CD1c-positive myeloid dendritic cell (primary cell): Measurements from ENCODE around the gene ZNF486.
"Not testable (repeated sequence)": the region's sequence is repeated elsewhere in the genome, so short reads cannot be mapped to it uniquely, and the experiment has no call there.

Experiments used
- DNase-seq: peaks from one replicate; pipeline ENCODE4 v3.0.0-alpha.2; 2016; ENCODE audit errors: extremely low spot score

ZNF486 gene

DNA sequence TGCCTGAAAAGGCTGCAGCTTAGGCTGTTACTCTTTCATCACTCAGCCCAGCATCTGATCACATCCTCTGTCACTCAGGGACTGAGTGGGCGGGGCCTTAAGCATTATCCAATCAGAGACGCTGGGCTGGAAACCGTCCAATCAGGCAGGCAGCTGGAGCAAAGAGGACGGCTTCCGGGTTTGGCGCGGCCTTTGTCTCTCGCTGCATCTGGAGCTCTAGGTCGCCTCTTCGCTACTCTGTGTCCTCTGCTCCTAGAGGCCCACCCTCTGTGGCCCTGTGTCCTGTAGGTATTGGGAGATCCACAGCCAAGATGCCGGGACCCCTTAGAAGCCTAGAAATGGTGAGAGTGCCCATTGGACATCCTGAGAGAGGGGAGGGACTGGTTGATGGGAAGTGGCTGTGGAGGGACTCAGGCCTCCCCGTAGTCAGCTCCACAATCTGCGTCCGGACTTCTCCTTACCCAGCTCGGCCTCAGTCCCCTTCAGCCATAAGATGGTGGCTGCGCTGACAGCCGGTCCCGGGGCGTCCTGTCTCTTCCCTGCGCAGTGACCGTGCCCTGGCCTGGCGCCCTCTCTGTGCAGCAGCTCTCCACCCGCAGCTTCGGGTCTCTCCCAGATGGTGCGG, at the start of gene ZNF486:
Gene ZNF486, plus strand, starts transcription at position 195 of the 625 bp plus-strand sequence. Its CDS starts 117 bp downstream, at position 312.
- DNase-seq, result peak; percentile 96

DNA sequence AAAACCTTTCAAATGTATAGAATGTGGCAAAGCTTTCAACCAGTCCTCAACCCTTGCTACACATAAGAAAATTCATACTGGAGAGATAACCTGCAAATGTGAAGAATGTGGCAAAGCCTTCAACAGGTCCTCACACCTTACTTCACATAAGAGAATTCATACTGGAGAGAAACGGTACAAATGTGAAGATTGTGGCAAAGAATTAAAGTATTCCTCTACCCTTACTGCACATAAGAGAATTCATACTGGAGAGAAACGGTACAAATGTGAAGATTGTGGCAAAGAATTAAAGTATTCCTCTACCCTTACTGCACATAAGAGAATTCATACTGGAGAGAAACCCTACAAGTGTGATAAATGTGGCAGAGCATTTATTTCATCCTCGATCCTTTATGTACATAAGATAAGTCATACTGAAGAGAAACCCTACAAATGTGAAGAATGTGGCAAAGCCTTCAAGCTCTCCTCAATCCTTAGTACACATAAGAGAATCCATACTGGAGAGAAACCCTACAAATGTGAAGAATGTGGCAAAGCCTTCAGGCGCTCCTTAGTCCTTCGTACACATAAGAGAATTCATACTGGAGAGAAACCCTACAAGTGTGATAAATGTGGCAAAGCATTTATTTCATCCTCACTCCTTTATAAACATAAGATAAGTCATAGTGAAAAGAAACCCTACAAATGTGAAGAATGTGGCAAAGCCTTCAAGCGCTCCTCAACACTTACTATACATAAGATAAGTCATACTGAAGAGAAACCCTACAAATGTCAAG, 48.8 kb upstream of the ZNF486 start:
- not testable (repeated sequence) for DNase-seq

DNA sequence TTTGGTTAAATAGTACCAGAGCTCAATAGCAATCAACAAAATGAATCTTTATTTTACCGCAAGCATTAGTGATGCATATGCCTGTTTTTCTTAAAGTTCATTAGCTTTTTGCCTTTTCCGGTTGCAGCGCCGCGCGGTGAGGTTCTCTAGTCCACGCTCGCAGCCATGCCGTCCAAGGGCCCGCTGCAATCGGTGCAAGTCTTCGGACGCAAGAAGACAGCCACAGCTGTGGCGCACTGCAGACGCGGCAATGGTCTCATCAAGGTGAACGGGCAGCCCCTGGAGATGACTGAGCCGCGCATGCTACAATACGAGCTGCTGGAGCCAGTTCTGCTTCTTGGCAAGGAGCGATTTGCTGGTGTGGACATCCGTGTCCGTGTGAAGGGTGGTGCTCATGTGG, 42.1 kb upstream of the ZNF486 start:
- no peak for DNase-seq

DNA sequence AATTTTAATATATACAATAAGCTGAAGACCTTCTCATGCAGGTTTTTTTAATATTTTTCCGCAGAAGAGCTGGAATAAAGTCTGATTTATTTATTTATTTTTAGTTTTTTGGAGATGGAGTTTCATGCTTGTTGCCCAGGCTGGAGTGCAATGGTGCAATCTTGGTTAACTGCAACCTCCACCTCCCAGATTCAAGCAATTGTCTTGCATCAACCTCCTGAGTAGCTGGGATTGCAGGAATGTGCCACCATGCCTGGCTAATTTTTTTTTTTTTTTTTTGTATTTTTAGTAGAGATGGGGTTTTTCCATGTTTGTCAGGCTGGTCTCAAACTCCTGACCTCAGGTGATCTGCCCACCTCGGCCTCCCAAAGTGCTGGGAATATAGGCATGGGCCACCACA, 34.1 kb upstream of the ZNF486 start:
- not testable (repeated sequence) for DNase-seq

DNA sequence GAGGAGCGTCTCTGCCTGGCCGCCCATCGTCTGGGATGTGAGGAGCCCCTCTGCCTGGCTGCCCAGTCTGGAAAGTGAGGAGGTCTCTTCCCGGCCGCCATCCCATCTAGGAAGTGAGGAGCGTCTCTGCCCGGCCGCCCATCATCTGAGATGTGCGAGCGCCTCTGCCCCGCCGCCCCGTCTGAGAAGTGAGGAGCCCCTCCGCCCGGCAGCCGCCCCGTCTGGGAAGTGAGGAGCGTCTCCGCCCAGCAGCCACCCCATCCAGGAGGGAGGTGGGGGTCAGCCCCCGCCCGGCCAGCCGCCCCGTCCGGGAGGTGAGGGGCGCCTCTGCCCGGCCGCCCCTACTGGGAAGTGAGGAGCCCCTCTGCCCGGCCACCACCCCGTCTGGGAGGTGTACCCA, 29.3 kb upstream of the ZNF486 start:
- DNase-seq, result not testable (repeated sequence)

DNA sequence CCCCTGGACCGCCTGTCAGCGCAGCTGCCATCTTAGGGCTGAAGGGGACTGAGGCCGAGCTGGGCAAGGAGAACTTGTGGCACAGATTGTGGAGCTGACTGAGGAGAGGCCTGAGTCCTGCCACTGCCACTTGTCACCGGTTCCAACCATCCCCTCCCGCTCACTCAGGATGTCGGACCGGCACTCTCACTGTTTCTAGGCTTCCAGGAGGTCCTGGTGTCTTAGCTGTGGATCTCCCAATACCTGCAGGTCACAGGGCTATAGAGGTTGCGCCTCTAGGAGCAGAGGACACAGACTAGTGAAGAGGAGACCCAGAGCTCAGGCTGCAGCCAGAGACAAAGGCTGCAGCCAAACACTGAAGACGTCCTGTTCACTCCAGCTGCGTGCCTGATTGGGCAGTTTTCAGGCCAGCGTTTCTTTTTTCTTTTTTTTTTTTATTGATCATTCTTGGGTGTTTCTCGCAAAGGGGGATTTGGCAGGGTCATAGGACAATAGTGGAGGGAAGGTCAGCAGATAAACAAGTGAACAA, 15.3 kb upstream of the ZNF486 start:
- DNase-seq, result no peak

DNA sequence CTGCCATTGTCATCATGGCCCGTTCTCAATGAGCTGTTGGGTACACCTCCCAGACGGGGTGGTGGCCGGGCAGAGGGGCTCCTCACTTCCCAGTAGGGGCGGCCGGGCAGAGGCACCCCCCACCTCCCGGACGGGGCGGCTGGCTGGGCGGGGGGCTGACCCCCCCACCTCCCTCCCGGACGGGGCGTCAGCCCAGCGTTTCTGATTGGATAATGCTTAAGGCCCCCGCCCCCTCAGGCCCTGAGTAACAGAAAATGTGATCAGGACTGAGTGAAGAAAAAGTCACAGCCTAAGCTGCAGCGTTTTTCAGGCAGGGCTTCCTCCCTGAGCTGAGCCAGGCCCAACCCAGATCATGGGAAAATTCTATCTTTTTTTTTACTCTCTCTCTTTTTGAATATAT, 14.5 kb upstream of the ZNF486 start:
- DNase-seq, result not testable (repeated sequence)

DNA sequence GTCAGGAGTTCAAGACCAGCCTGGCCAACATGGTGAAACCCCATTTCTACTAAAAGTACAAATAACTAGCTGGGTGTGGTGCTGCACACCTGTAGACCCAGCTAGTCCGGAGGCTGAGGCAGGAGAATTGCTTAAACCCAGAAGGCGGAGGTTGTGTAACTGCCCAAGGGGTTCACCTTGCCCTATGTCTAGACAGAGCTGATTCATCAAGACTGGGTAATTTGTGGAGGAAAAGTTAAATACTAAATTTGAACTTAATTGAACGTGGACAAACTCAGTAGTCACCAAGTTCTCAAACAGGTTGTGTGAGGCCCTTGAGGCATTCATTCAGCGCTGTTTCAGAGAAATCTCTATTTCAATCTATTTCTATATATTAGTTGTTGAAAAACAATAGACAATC, 13.7 kb upstream of the ZNF486 start:
- DNase-seq, result no peak

DNA sequence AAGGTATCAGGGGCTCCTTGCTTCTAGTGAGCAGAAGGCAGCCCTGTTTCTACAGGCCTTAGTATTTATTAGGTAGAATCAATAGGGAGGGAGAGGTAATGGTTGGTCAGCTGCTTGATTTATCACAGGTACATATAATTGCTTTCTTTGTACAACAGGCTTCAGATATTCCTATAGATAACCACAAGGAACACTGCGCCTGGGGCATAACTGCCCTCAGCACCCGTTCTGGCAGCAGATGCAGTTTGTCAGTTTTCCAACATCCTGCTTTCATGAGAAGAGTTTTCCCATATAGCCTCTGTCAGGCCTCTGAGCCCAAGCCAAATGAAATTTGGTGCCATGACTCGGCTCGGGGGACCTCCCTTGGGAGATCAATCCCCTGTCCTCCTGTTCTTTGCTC, 12.4 kb upstream of the ZNF486 start:
- no peak for DNase-seq

DNA sequence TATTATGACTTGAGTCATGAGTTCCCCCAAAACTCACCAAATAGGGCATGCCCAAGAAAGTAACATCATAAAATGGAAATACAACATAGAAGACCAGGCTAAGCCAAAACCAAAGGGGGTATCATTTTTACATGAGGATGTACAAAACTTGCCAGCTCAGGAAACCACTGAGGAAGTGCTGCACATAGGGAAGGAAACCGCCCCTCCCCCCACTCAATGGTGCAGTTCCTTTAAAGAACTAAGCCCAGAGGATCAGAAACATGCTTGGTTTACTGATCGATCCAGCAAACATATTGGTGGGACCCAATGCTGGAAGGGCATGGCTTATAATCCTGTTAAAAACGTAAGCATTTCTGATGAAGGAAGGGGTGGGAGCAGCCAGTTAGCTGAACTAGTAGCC, 4.2 kb upstream of the ZNF486 start:
- DNase-seq, result no peak

DNA sequence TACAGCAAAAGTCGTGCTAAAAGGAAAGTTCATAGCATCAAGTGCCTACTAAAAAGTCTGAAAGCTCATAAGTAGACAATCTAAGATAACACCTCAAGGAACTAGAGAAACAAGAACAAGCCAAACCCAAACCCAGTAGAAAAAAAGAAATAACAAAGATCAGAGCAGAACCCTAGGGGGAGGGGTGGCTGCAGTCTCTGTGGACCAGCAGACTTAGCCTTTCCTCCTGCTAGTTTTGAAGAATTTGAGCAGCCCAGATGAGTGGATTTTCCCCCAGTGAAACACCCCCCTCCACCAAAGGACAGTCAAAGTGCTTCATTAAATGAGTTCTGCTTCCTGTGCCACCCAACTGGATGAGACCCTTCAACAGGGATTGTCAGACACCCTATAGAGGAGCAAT, 2.6 kb upstream of the ZNF486 start:
- no peak for DNase-seq

DNA sequence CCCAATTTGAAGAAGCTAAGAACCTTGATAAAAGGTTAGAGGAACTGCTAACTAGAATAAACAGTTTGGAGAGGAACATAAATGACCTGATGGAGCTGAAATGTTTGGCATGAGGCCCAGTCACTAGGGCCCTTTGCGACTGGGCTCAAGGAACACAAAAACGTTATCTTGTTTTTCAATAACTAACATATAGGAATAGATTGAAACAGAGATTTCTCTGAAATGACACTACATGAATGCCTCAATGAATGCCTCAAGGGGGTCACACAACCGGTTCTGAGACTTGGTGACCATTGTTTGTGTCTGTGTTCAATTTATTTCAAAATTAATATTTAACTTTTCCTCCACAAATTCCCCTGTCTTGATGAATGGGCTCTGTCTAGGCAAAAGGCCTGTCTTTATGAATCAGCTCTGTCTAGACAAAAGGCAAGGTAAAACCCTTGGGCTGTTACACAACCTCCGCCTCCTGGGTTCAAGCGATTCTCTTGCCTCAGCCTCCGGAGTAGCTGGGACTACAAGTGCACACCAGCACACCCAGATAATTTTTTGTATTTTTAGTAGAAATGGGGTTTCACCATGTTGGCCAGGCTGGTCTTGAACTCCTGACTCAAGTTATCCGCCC, 932 bp upstream of the ZNF486 start:
- DNase-seq, result no peak

DNA sequence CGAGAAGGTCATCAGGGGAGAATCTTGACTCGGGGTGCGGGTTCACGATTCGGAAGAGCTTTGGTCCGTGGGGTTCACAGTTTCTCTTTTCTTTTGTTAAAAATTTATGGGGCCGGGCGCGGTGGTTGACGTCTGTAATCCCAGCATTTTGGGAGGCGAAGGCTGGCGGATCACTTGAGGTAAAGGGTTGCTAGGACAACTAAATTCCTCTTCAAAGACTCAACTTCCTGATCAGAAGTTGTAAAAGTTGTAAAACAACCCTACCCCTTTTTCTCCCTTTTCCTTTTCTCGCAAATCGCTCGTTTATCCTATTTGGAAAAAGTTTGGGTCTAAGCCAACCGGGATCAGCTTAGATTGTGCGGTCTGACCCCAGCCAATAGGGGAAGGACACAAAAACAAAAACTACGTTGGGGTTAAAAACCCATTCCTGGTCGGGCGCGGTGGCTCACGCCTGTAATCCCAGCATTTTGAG, 673 bp downstream of the ZNF486 start:
- DNase-seq, result no peak

DNA sequence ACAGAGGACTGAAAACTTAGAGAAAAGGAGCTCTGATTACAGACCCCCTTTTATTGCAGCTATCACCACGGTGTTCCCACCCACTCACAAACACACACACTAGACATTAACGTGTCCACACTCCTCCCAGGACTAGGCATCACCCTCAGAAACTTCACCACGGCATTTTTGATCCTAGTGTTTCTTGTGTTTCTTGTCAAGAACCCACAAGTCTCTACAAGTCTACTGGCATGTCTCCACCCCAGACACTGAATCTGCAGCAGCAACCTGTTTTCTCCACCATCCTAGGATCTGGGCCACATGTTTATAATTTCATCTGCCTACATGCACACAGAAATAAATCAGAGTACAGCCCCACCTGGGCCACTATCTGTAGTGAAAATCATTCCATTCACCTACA, 4.3 kb downstream of the ZNF486 start:
- no peak for DNase-seq

DNA sequence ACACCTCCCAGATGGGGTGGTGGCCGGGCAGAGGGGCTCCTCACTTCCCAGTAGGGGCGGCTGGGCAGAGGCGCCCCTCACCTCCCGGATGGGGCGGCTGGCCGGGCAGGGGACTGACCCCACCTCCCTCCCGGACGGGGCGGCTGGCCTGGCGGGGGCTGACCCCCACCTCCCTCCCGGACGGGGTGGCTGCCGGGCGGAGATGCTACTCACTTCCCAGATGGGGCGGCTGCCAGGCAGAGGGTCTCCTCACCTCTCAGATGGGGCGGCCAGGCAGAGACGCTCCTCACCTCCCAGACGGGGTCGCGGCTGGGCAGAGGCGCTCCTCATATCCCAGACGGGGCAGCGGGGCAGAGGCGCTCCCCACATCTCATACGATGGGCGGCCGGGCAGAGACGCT, 8.8 kb downstream of the ZNF486 start:
- DNase-seq, result not testable (repeated sequence)

DNA sequence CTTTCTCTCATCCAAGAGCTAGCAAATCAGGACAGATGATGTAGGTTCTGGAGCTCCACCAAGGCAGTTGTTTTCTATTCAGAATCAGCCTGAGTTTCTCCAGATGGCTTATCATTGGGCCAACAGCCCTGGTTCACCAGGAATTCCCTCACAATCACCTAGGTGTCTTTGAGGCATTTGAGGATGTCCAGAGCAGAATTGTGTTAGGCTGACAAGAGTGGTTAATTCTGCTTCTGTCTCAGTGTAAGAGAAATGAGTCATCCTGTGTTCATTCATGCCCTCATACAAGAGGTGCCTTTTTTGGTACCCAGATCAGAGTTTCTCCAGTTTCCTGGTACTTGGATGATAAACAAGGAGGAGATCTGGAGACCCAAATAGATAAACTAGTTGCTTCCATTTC, 12.9 kb downstream of the ZNF486 start:
- not testable (repeated sequence) for DNase-seq

DNA sequence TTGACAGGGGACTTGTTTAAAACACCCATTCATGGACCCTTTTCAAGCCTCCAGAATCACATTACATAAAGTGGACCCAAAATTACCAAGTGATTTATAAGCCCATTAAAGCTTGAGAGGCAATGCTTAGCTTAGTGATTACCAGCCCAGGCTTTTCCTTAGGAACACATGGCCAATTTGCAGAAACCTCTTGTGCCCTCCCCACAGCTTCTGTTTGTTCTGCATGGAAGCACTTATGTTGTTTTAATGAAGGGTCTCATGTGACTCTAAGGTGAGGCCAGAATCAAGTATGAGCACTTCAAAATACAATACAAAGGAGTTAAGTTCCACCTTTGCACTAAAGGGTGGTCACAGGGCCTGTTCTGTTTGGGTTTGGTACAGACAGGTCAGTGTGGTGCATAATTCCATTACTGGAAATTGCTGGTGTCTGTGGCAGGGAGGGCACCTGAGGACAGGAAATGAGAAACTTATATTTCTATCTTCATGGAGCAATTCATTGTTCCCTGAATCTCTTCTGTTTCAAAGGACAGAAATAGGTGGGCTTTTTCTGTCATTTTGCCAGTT, 15.3 kb downstream of the ZNF486 start:
- DNase-seq, result no peak

DNA sequence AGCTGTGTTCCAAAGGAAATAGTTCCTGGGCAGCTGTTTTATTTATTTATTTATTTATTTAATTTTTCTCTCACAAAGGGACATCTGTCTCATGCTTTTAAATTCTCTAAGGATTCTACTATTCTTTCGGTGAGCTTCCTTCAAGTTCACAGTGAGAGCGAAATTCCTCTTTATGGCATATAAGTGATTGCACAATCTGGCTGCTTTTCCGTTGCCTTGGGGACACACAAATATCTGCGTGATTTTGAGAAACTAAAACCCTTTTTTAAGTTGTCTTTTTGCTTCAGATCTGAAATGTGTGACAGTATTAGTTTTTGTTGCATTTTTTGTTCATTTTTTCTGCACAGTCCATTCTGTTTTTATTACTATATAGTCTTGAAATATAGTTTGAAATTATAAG, 19.2 kb downstream of the ZNF486 start:
- DNase-seq, result no peak

DNA sequence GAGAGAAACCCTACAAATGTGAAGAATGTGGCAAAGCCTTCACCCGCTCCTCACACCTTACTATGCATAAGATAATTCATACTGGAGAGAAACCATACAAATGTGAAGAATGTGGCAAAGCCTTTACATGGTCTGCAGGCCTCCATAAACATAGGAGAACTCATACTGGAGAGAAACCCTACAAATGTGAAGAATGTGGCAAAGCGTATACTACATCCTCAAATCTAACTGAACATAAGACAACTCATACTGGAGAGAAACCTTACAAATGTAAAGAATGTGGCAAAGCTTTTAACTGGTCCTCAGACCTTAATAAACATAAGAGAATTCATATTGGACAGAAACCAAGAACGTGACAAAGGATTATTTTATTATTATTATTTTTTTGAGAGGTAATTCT, 30.7 kb downstream of the ZNF486 start:
- DNase-seq, result no peak

DNA sequence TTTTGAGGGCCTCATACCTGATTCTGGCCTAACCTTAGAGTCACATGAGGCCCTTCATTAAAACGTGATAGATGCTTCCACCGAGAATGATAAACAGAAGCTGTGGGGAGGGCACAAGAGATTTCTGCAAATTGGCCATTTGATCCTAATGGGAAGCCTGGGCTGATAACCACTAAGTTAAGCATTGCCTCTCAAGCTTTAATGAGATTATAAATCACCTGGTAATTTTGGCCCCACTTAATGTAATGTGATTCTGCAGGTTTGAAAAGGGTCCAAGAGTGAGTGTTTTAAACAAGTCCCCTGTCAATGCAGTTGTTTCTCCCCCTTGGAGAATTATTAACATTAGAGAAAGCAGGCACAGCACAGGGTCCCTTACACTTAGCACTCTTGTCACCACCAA, 42.0 kb downstream of the ZNF486 start:
- no peak for DNase-seq

DNA sequence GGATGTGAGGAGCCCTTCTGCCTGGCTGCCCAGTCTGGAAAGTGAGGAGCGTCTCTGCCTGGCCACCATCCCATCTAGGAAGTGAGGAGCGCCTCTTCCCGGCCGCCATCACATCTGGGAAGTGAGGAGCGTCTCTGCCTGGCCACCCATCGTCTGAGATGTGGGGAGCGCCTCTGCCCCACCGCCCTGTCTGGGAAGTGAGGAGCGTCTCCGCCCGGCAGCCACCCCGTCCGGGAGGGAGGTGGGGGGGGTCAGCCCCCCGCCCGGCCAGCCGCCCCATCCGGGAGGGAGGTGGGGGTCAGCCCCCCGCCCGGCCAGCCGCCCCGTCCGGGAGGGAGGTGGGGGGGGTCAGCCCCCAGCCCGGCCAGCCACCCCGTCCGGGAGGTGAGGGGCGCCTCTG, 47.4 kb downstream of the ZNF486 start:
- DNase-seq, result not testable (repeated sequence)

DNA sequence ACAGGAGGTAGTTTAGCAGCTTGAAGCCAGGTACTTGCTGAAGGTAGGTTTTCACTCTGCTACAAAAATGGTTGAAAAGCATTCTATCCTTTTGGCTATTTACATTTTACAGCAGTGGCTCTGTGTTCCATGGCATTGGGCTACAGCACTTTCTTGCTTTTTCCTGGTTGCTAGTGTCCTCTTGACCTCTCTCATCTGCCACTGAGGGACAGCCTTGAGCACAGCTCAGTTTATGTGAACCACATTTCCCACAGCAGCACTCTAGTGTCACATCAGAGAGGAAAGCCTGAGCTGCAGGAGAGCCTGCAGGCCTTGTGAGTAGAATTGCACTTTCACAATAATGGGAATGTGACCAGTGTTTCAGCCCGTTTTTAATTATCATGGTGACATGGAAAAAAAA, 54.6 kb downstream of the ZNF486 start:
- DNase-seq, result not testable (repeated sequence)
